PC-3 (cell line): ENCODE results near the gene TBC1D9. TPM values are rescaled to one million over a fixed set of nuclear protein-coding genes. Genes with fewer than 3 reads are reported as not detected.

Source experiments
- ATAC-seq: fragments of 200-7000 bp; cut with Tn5 transposase; 2 replicates; pipeline ENCODE4 v1.9.1; 2020; ENCODE audit warnings: mild to moderate bottlenecking, moderate library complexity
- BruUV-seq: library from RNA; stranded (reverse); fragments of 400-500 nt; replicated peaks from 2 replicates; lab custom pipeline; 2021; lab: Mats Ljungman, UMichigan
- CTCF ChIA-PET: fragments of 300-600 bp; sonication (Branson Sonifier 250); formaldehyde crosslinking; loops from one replicate; lab custom pipeline; 2022; ENCODE audit warnings: antibody characterized with exemption; lab: Charles Lee
- POLR2A ChIA-PET: fragments of 300-600 bp; sonication (Branson Sonifier 250); formaldehyde crosslinking; loops from one replicate; lab custom pipeline; 2022; ENCODE audit warnings: antibody characterized with exemption; ENCODE audit not compliant: unreplicated experiment; lab: Charles Lee
- DNase-seq: peaks from one replicate; pipeline ENCODE4 v3.0.0-alpha.2; 2015
- H2AFZ ChIP-seq: fragments of 300-600 bp; sonication (generic); 2 replicates; pipeline ENCODE4 v1.6.0; 2016; ENCODE audit warnings: antibody characterized with exemption, low read length
- H3F3A ChIP-seq: fragments of 300-600 bp; sonication (generic); one replicate; pipeline ENCODE4 v1.6.0; 2017; ENCODE audit warnings: antibody characterized with exemption, low read length, control low read depth, mild to moderate bottlenecking; ENCODE audit not compliant: unreplicated experiment
- H3K27ac ChIP-seq: fragments of 300-600 bp; sonication (generic); 2 replicates; pipeline ENCODE4 v1.5.1; 2016; ENCODE audit warnings: mild to moderate bottlenecking, low read length
- H3K27me3 ChIP-seq: fragments of 300-600 bp; sonication (generic); 2 replicates; pipeline ENCODE4 v1.6.1; 2016; ENCODE audit warnings: low read length, mixed read lengths
- H3K36me3 ChIP-seq: fragments of 300-600 bp; sonication (generic); 2 replicates; pipeline ENCODE4 v1.6.1; 2016; ENCODE audit warnings: low read depth, mixed run types, low read length, mixed read lengths
- H3K4me1 ChIP-seq: fragments of 300-600 bp; sonication (generic); 2 replicates; pipeline ENCODE4 v1.5.1; 2016; ENCODE audit warnings: low read length; ENCODE audit not compliant: insufficient read depth
- H3K4me2 ChIP-seq: fragments of 300-600 bp; sonication (generic); 2 replicates; pipeline ENCODE4 v1.6.0; 2016; ENCODE audit warnings: low read length
- H3K4me3 ChIP-seq: fragments of 300-600 bp; sonication (generic); 2 replicates; pipeline ENCODE4 v1.5.1; 2016; ENCODE audit warnings: mild to moderate bottlenecking, low read length, mixed read lengths
- H3K79me2 ChIP-seq: fragments of 300-600 bp; sonication (generic); 2 replicates; pipeline ENCODE4 v1.6.1; 2017; ENCODE audit warnings: low read length, mixed read lengths
- H3K9ac ChIP-seq: fragments of 300-600 bp; sonication (generic); 2 replicates; pipeline ENCODE4 v1.6.0; 2016; ENCODE audit warnings: mild to moderate bottlenecking, low read length
- H3K9me2 ChIP-seq: fragments of 300-600 bp; sonication (generic); replicated peaks from 2 replicates; pipeline ENCODE4 v1.6.1; 2016; ENCODE audit warnings: mixed run types, low read length, mixed read lengths
- H3K9me3 ChIP-seq: fragments of 300-600 bp; sonication (generic); 2 replicates; pipeline ENCODE4 v1.6.1; 2016; ENCODE audit warnings: low read length, mixed read lengths
- H4K20me1 ChIP-seq: fragments of 300-600 bp; sonication (generic); 2 replicates; pipeline ENCODE4 v1.6.1; 2016; ENCODE audit warnings: low read length, mixed read lengths
- CTCF ChIP-seq: fragments of 300-600 bp; sonication (generic); conservative IDR thresholded peaks from 2 replicates; pipeline ENCODE4 v1.5.1; 2017; ENCODE audit warnings: antibody characterized with exemption, low read depth, mild to moderate bottlenecking, low read length
- EZH2 ChIP-seq: fragments of 300-600 bp; sonication (generic); IDR thresholded peaks from one replicate; pipeline ENCODE4 v1.6.1; 2017; ENCODE audit warnings: antibody characterized with exemption, mild to moderate bottlenecking, low read length; ENCODE audit not compliant: unreplicated experiment
- EZH2phosphoT487 ChIP-seq: fragments of 300-600 bp; sonication (generic); IDR thresholded peaks from 2 replicates; pipeline ENCODE4 v1.6.1; 2018; ENCODE audit warnings: mild to moderate bottlenecking, antibody characterized with exemption, low read length, borderline replicate concordance
- intact Hi-C: fragments of 100-400 bp; cut with micrococcal nuclease; formaldehyde crosslinking; loops from 2 replicates; pipeline ENCODE4 v1.9.0; 2023
- total RNA-seq: library from RNA; depleted of rRNA; stranded (reverse); fragments of >200 nt; gene quantifications from 2 replicates; pipeline ENCODE4 v1.2.3, GENCODE V29; 2014

The TBC1D9 gene
- total RNA-seq, 1 experiment from 2014 or later = 11.2 TPM

- Histone ChIP-seq H3K4me1 (peaks cover 7% of the 10 kb centered on the region; the same call in 1 of the 2 replicates), H4K20me1 (no peaks in the 10 kb centered on the region), H3K9me2 (no peaks in the 10 kb centered on the region), H3K27ac (no peak overlapping the region), H3K9ac (no peak overlapping the region), H3F3A (no peaks in the 10 kb centered on the region), H3K27me3 (no peaks in the 10 kb centered on the region), H3K4me2 (no peak overlapping the region), H3K4me3 (no peak overlapping the region), H3K9me3 (no peaks in the 10 kb centered on the region), H2AFZ (peak overlapping the region; percentile 43), H3K79me2 (no peaks in the 10 kb centered on the region), H3K36me3 (no peaks in the 10 kb centered on the region)
- no TSS peak for BruUV-seq
- intact Hi-C loops = loop anchor here (1.0 to 5.0 kb wide), 5 partner anchors 14 to 279 kb away; partner anchors contain the start of gene CLGN
- DNase-seq = peak; percentile 71
- ATAC-seq = peak; percentile 78
- ChIA-PET CTCF (interaction anchor here (0.6 to 0.7 kb wide), 2 partner anchors 14 to 954 kb away, joined by 3 read pairs; no protein-coding TSS in a partner anchor), POLR2A (no interaction called here)
- no peak for TF ChIP-seq EZH2phosphoT487
- TF ChIP-seq CTCF = peak; percentile 63
- no peak for TF ChIP-seq EZH2
Observed at GRCh38 chr4:140609548-140610425, 146.4 kb downstream of the TBC1D9 start.

GRCh38 chr4:140607852-140608251 lies 148.3 kb downstream of the TBC1D9 start:
- no peak for TF ChIP-seq EZH2
- no peak for TF ChIP-seq CTCF
- Histone ChIP-seq H3K9me2 (no peaks in the 10 kb centered on the region), H3F3A (no peaks in the 10 kb centered on the region), H3K27ac (no peak overlapping the region), H2AFZ (no peak overlapping the region), H3K9me3 (no peaks in the 10 kb centered on the region), H4K20me1 (no peaks in the 10 kb centered on the region), H3K79me2 (no peaks in the 10 kb centered on the region), H3K4me2 (no peak overlapping the region), H3K4me3 (no peak overlapping the region), H3K4me1 (peaks cover 7% of the 10 kb centered on the region; the same call in 1 of the 2 replicates), H3K36me3 (no peaks in the 10 kb centered on the region), H3K27me3 (no peaks in the 10 kb centered on the region), H3K9ac (no peak overlapping the region)
- ChIA-PET CTCF (no interaction called here), POLR2A (no interaction called here)
- no TSS peak for BruUV-seq
- DNase-seq (no peak), ATAC-seq (no peak)
- intact Hi-C loops = no loop called here

- no peaks in the 10 kb centered on the region for H3K36me3 ChIP-seq
- TF ChIP-seq CTCF (no peak), EZH2phosphoT487 (no peak), EZH2 (no peak)
- no peak overlapping the region for H3K9ac ChIP-seq
- no peak overlapping the region for H2AFZ ChIP-seq
- H3K9me3 ChIP-seq = no peaks in the 10 kb centered on the region
- no peaks in the 10 kb centered on the region for H3K4me1 ChIP-seq
- no peak overlapping the region for H3K4me2 ChIP-seq
- no peaks in the 10 kb centered on the region for H3F3A ChIP-seq
- ChIA-PET CTCF (no interaction called here), POLR2A (no interaction called here)
- no peaks in the 10 kb centered on the region for H4K20me1 ChIP-seq
- DNase-seq (no peak), ATAC-seq (no peak)
- no peaks in the 10 kb centered on the region for H3K9me2 ChIP-seq
- H3K79me2 ChIP-seq = no peaks in the 10 kb centered on the region
- no peak overlapping the region for H3K4me3 ChIP-seq
- H3K27me3 ChIP-seq = no peaks in the 10 kb centered on the region
- no peak overlapping the region for H3K27ac ChIP-seq
- BruUV-seq = no TSS peak
- intact Hi-C loops = no loop called here
Observed at GRCh38 chr4:140604544-140604943, 151.6 kb downstream of the TBC1D9 start.
